Stimulated activated CD4-positive, alpha-beta T cell treated with anti-CD3 and anti-CD28 coated beads, Interleukin-12 subunit alpha, Interleukin-12 subunit beta, amount 100 ng/mL, for 24 hours (primary cell): ENCODE measurements around the gene CDC42BPB.
"Not testable (repeated sequence)": the region's sequence is repeated elsewhere in the genome, so short reads cannot be mapped to it uniquely, and the experiment has no call there.

Experiments
- DNase-seq, 2 experiments: peaks; one replicate each; pipeline ENCODE4 v3.0.0-alpha.2; 2020; ENCODE audit warnings: low read depth in 2 of 2

CDC42BPB gene

GRCh38 chr14:102900631-102901571, 156.4 kb downstream of the CDC42BPB start:
- no peak for DNase-seq

GRCh38 chr14:102899516-102899900, 157.8 kb downstream of the CDC42BPB start:
- DNase-seq: no peak

GRCh38 chr14:102898776-102899515, 158.4 kb downstream of the CDC42BPB start:
- DNase-seq: no peak

- DNase-seq: no peak
Measured at GRCh38 chr14:102898298-102898697, 159.1 kb downstream of the CDC42BPB start.

DNA sequence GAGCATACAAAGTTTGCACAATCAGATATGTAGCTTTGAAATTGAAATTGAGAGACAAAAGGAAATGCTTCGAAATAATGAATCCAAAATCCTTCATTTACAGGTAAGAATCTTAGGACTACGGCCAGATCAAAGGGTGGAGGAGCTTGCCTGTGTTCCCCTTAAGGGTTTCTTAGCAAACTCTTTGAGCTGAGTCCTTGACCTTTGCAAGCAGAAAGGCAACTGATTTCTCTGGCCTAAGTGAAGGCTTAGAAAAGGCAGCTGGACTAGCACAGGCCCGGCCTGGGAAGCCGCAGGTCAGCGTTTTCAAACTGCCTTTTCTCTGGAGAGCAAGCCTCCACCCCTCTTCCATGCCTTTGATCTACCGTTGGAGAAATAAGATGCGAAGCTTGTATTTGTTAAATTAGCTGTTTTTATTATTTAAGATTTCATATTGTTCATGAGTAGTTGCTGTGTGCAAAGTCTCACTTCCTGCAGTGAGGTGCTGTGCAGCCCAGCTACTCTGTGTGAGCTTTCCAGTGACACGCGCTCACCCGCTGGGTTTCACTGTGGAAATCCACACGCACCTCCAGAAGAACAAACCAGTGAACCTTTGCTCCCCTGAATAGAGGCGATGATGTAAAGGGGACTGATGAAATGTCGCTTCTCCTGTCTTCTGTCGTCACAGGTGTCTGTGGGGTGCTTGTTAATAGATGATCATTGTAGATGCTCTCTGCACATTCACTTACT, 159.9 kb downstream of the CDC42BPB start:
- DNase-seq: no peak

DNA sequence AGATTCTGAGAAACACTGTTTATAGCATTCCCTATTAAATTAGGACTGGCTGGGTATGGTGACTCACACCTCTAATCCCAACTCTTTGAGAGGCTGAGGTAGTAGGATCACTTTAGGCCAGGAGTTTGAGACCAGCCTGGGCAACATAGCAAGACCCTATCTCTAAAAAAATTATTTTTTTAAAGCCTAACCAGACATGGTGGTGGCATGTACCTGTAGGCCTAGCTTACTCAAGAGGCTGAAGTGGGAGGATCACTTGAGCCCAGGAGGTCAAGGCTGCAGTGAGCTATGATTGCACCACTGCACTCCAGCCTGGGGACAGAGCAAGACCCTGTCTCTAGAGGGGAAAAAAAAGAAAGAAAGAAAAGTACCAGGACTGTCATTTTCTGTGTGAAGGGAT, 160.6 kb downstream of the CDC42BPB start:
- DNase-seq: not testable (repeated sequence)

DNA sequence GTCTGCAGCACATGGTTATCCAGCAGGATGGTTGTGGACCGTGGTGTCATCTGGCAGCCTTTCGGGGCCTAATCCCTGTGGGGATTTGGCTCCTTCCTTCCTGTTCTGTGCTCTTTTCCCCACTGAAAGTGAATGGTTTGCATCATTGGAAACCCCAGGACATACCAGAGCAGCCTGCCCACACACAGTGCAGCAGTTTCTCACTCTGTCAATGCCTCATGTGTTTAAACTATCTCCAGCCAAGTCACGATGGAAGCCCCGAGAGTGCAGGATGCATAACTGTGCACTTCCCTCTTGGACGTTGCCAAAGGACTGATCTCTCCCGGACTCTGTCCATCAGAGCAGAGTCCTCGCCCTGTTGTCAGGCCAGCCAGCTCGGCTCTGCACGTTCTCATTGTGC, 163.9 kb downstream of the CDC42BPB start:
- DNase-seq: no peak

- no peak for DNase-seq
Measured at GRCh38 chr14:102892651-102893050, 164.7 kb downstream of the CDC42BPB start.

DNA sequence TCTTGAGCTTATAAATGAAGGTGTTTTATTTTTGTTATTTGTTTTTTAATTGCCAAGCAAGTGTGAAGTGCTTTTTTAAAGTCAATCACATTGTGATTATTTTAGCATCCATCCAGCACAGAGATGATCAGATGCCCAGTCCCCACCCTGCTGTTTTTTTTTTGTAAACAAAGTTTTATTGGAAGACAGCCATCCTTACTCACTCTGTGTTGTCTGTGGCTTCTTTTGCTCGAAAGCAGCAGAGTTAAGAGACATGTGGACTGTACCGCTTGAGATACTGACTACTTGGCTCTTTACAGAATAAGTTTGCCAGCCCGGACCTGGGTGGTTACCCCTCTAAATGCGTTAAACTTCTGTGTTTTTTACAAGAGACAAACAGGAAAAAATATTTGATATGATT, 165.8 kb downstream of the CDC42BPB start:
- no peak for DNase-seq

GRCh38 chr14:102891111-102891510, 166.2 kb downstream of the CDC42BPB start:
- DNase-seq: no peak

DNA sequence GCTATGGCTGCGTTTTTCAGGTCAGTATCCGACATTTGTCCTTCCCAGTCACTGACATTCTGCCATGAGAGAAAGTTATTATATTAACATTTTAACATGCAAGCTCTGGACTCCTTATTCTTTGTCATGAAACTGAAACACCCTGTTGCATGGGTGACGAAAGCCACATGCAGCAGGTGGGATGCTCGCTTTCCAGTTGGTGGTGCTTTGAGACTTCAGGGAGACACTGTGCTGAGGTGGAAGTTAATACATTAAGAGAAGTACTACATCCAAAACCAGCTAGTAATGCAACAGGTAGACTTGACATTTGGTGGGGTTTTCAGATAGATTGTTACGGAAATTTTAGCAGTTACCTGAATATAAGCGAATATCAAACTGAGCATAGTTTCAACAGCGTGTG, 167.7 kb downstream of the CDC42BPB start:
- no peak for DNase-seq

GRCh38 chr14:102888748-102889147, 168.6 kb downstream of the CDC42BPB start:
- DNase-seq: no peak

GRCh38 chr14:102885737-102886447, 171.5 kb downstream of the CDC42BPB start:
- no peak for DNase-seq

DNA sequence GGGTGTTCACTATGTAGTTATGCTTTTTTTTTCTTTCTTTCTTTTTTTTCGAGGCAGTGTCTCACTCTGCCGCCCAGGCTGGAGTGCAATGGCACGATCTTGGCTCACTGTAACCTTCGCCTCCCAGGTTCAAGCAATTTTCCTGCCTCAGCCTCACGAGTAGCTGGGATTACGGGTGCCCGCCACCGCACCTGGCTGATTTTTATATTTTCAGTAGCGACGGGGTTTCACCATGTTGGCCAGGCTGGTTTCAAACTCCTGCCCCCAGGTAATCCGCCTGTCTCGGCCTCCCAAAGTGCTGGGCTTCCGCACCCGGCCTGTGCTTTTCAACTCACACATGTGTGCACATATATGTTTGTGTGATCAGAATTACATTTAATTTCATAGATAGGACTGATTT, 173.8 kb downstream of the CDC42BPB start:
- no peak for DNase-seq

DNA sequence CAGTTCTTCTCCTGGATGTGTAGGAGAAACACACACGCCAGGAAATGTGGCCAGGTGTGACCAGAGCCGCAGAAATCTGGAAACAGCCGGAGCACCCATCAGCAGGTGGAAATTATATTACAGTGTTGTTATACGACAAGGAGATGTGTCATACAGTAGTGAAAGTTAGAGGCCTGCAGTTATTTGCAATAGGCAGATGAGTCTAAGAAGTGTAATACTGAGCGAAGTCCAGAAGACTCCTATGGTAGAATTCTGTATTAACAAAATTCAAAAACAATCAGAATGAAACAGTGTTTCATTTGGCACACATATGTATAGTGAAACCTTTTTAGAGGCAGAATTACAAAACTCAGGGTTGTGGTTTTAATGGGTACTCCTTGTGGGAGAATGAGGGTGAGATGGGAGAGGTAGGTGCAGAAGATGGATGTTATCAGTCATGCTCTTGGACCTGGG, 174.2 kb downstream of the CDC42BPB start:
- no peak for DNase-seq
